HepG2 (cell line): ENCODE data around the gene CCDC157. TPM values are rescaled to one million over a fixed set of nuclear protein-coding genes. Genes with fewer than 3 reads are reported as not detected.

Source experiments
- ATAC-seq: fragments of 200-7000 bp; cut with Tn5 transposase; 3 replicates; pipeline ENCODE4 v1.9.1; 2020; ENCODE audit warnings: mild to moderate bottlenecking, moderate library complexity
- BruUV-seq: library from RNA; stranded (reverse); fragments of 400-500 nt; replicated peaks from 2 replicates; lab custom pipeline; 2021; lab: Mats Ljungman, UMichigan
- CTCF ChIA-PET: fragments of 300-600 bp; formaldehyde crosslinking; extraction: SDS; loops from one replicate; lab custom pipeline; 2021; ENCODE audit warnings: low total read pairs, inconsistent platforms, low intra/inter-chr PET ratio; lab: Yijun Ruan, JAX
- POLR2A ChIA-PET: fragments of 350-600 bp; sonication (Branson Sonifier 250); formaldehyde crosslinking; loops from one replicate; lab custom pipeline; 2020; ENCODE audit warnings: antibody characterized with exemption, inconsistent platforms; lab: Yijun Ruan, JAX
- DNase-seq: peaks from one replicate; pipeline ENCODE4 v3.0.0-alpha.2; 2015; ENCODE audit warnings: low spot score
- FAIRE-seq: peaks from 3 replicates; lab custom pipeline; 2011; peaks lifted over from hg19 to GRCh38; lab: Jason Lieb, UNC
- H2AFZ ChIP-seq: one replicate; pipeline ENCODE4 v1.6.1; 2011; ENCODE audit warnings: low read length, inconsistent platforms
- H3K27ac ChIP-seq: fragments of 300-600 bp; 3 replicates; pipeline ENCODE4 v1.8.0; 2011; ENCODE audit warnings: mixed run types, mild to moderate bottlenecking, mixed read lengths, low read length, inconsistent platforms; ENCODE audit not compliant: insufficient read depth; ENCODE audit errors: extremely low read length
- H3K27me3 ChIP-seq, 2 experiments: fragments of 200-600 bp in 1 of 2; 2 replicates in 1 of 2; 3 replicates in 1 of 2; pipeline versions ENCODE4 v1.6.0 to v1.8.0; 2011; ENCODE audit warnings: low read length in 2 of 2, mild to moderate bottlenecking in 2 of 2, moderate library complexity in 2 of 2, inconsistent platforms in 1 of 2; ENCODE audit not compliant: insufficient read depth in 2 of 2, control insufficient read depth in 1 of 2
- H3K36me3 ChIP-seq, 2 experiments: fragments of 200-600 bp in 1 of 2; replicated peaks in 1 of 2; 2 replicates in 1 of 2; 3 replicates in 1 of 2; pipeline versions ENCODE4 v1.5.1 to v1.8.0; 2011; ENCODE audit warnings: low read length in 2 of 2, inconsistent platforms in 1 of 2; ENCODE audit not compliant: insufficient read depth in 2 of 2, control insufficient read depth in 1 of 2
- H3K4me1 ChIP-seq: 2 replicates; pipeline ENCODE4 v1.5.1; 2012; ENCODE audit warnings: low read length, inconsistent platforms; ENCODE audit not compliant: insufficient read depth
- H3K4me2 ChIP-seq: 2 replicates; pipeline ENCODE4 v1.6.0; 2011; ENCODE audit warnings: low read depth, low read length, inconsistent platforms
- H3K4me3 ChIP-seq, 3 experiments: fragments of 200-600 bp in 1 of 3; sonication (generic), shearing (Covaris generic) in 1 of 3; replicated peaks in 1 of 3; 2 replicates each; pipeline ENCODE4 v1.5.1; 2011 to 2016; ENCODE audit warnings: low read length in 3 of 3, inconsistent platforms in 2 of 3, low read depth in 2 of 3, mild to moderate bottlenecking in 2 of 3, control low read depth in 1 of 3, mixed read lengths in 1 of 3; ENCODE audit not compliant: insufficient read depth in 1 of 3
- H3K79me2 ChIP-seq: one replicate; pipeline ENCODE4 v1.6.1; 2011; ENCODE audit warnings: low read length, inconsistent platforms; ENCODE audit not compliant: insufficient read depth
- H3K9ac ChIP-seq: 2 replicates; pipeline ENCODE4 v1.6.0; 2011; ENCODE audit warnings: mild to moderate bottlenecking, low read depth, low read length, inconsistent platforms; ENCODE audit not compliant: insufficient read depth
- H3K9me3 ChIP-seq: 2 replicates; pipeline ENCODE4 v1.5.1; 2012; ENCODE audit warnings: mild to moderate bottlenecking, low read length
- H4K20me1 ChIP-seq: 2 replicates; pipeline ENCODE4 v1.6.0; 2011; ENCODE audit warnings: inconsistent platforms, mild to moderate bottlenecking, low read length, moderate library complexity; ENCODE audit not compliant: insufficient read depth
- WIZ ChIP-seq: sonication (generic); formaldehyde crosslinking; IDR thresholded peaks from 2 replicates; pipeline ENCODE4 v1.5.1; 2020; ENCODE audit warnings: mild to moderate bottlenecking, missing genetic modification reagents
- ZNF503 ChIP-seq: sonication (generic); formaldehyde crosslinking; IDR thresholded peaks from 2 replicates; pipeline ENCODE4 v1.4.0; 2020; ENCODE audit warnings: missing genetic modification reagents
- ZNF598 ChIP-seq: sonication (generic); formaldehyde crosslinking; IDR thresholded peaks from 2 replicates; pipeline ENCODE4 v1.5.1; 2020; ENCODE audit warnings: mild to moderate bottlenecking, missing genetic modification reagents, borderline replicate concordance
- WGBS: methylation state at CpG from one replicate; pipeline ENCODE4 v1.1.6; 2017; ENCODE audit warnings: low lambda C conversion rate; 5-methylcytosine and 5-hydroxymethylcytosine counted together
- in situ Hi-C: cut with HindIII; loops from 2 replicates; pipeline ENCODE4 v1.10.0; 2017; ENCODE audit warnings: low pct_unique_long_range_greater_than_20kb; ENCODE audit not compliant: extremely low pct_ligation_motif_present
- intact Hi-C: fragments of 100-400 bp; cut with micrococcal nuclease; formaldehyde crosslinking; loops from one replicate; pipeline ENCODE4 v1.10.0; 2022; ENCODE audit not compliant: unreplicated experiment
- polyA plus RNA-seq, 8 experiments: library from polyadenylated mRNA; depleted of rRNA in 3 of 8; stranded (reverse) in 7 of 8; unstranded in 1 of 8; fragments of >200 nt; fragmentation: Illumina TruSeq in 4 of 8; extraction: Trizol in 4 of 8; gene quantifications; 2 replicates each; pipeline versions ENCODE4 v1.2.1 to v1.2.3, GENCODE V29; 2011 to 2016; ENCODE audit warnings: low read depth in 4 of 8, missing spikeins in 1 of 8, mixed read lengths in 1 of 8; ENCODE audit not compliant: insufficient read depth in 1 of 8
- total RNA-seq, 5 experiments: library from RNA; depleted of rRNA; stranded (reverse); fragments of >200 nt; fragmentation: Illumina TruSeq; extraction: Trizol; gene quantifications; 2 replicates each; pipeline ENCODE4 v1.2.3, GENCODE V29; 2016; ENCODE audit warnings: low read depth in 1 of 5

Gene CCDC157
- total and polyA plus RNA-seq, 2 of the 13 experiments (the other 11 are each of a cell fraction or from before 2014, with no cell fraction given) = 1.4 to 1.6 TPM

- TF ChIP-seq ZNF503 (CRISPR knock-in tag) = no peak
- no peak for TF ChIP-seq WIZ (CRISPR knock-in tag)
- TF ChIP-seq, all 625 proteins: peak for 0
Measured at GRCh38 chr22:30332551-30332950, 24.3 kb upstream of the CCDC157 start (continued).

GRCh38 chr22:30332994-30333706 lies 23.7 kb upstream of the CCDC157 start:
- no peak overlapping the region for H3K27ac ChIP-seq
- ChIA-PET CTCF (no interaction called here), POLR2A (interaction anchor here (1.3 to 1.7 kb wide), 3 partner anchors 13 to 42 kb away, joined by 3 to 5 read pairs (median 5); partner anchors contain the start of genes CCDC157 and SF3A1)
- TF ChIP-seq ZNF598 (CRISPR knock-in tag) = no peak
- TF ChIP-seq, all 625 proteins: peak for 0
- in situ Hi-C loops = no loop called here
- H3K4me1 ChIP-seq = peaks cover 14% of the 10 kb centered on the region
- no TSS peak for BruUV-seq
- FAIRE-seq (no peak), ATAC-seq (no peak), DNase-seq (no peak)
- no peaks in the 10 kb centered on the region for H3K79me2 ChIP-seq
- H3K36me3 ChIP-seq = peaks cover 39 to 54% of the 10 kb centered on the region in 2 experiments; a peak in 4 of 5 replicates
- no peaks in the 10 kb centered on the region for H4K20me1 ChIP-seq
- 97% methylated on average over 2 of the region's 2 CpGs for WGBS
- H3K9ac ChIP-seq = no peak overlapping the region
- no peaks in the 10 kb centered on the region for H3K9me3 ChIP-seq
- no peak overlapping the region for H3K4me3 ChIP-seq
- H2AFZ ChIP-seq = no peak overlapping the region
- intact Hi-C loops = no loop called here
- no peak overlapping the region for H3K4me2 ChIP-seq
- no peaks in the 10 kb centered on the region for H3K27me3 ChIP-seq
